GM12878 (cell line): Measurements from ENCODE around the gene RTN3.

Source experiments
- BCL11A ChIP-seq: IDR thresholded peaks from 2 replicates; pipeline ENCODE4 v1.6.1; 2011; ENCODE audit warnings: low read depth, low read length
- BHLHE40 ChIP-seq, 2 experiments: fragments of 450-650 bp in 1 of 2; IDR thresholded peaks; 2 replicates each; pipeline ENCODE4 v1.6.1; 2011 to 2017; ENCODE audit warnings: low read depth in 2 of 2, borderline replicate concordance in 1 of 2, improper control_type of control experiment in 1 of 2, low read length in 1 of 2, mild to moderate bottlenecking in 1 of 2
- CBX3 ChIP-seq: fragments of 200-600 bp; sonication (generic); IDR thresholded peaks from 2 replicates; pipeline ENCODE4 v1.6.1; 2016; ENCODE audit warnings: low read depth, borderline replicate concordance
- CREB1 ChIP-seq: IDR thresholded peaks from 2 replicates; pipeline ENCODE4 v1.6.1; 2012; ENCODE audit warnings: low read depth, mild to moderate bottlenecking, inconsistent platforms
- CTCF ChIP-seq, 3 experiments: IDR thresholded peaks in 2 of 3; conservative IDR thresholded peaks in 1 of 3; 2 replicates each; pipeline ENCODE4 v1.5.1; 2011; ENCODE audit warnings: low read depth in 3 of 3, low read length in 3 of 3, mild to moderate bottlenecking in 3 of 3, control low read depth in 2 of 3, moderate library complexity in 2 of 3, inconsistent platforms in 1 of 3, mixed read lengths in 1 of 3; ENCODE audit not compliant: control insufficient read depth in 2 of 3, insufficient read depth in 1 of 3; ENCODE audit errors: extremely low read depth in 1 of 3
- EZH2 ChIP-seq: IDR thresholded peaks from 2 replicates; pipeline ENCODE4 v1.6.1; 2012; ENCODE audit warnings: low read depth, mild to moderate bottlenecking, control low read depth, inconsistent platforms, low read length, borderline replicate concordance; ENCODE audit not compliant: control insufficient read depth
- FOS ChIP-seq: IDR thresholded peaks from 3 replicates; pipeline ENCODE4 v1.6.1; 2011; ENCODE audit warnings: borderline replicate concordance; ENCODE audit not compliant: insufficient read length; ENCODE audit errors: extremely low read depth
- HDAC2 ChIP-seq: fragments of 200-600 bp; sonication (generic); IDR thresholded peaks from 2 replicates; pipeline ENCODE4 v1.6.1; 2017
- NR2C1 ChIP-seq: fragments of 450-650 bp; IDR thresholded peaks from 2 replicates; pipeline ENCODE4 v1.6.1; 2017; ENCODE audit warnings: antibody characterized with exemption, mild to moderate bottlenecking, moderate library complexity
- POLR2A ChIP-seq: IDR thresholded peaks from 2 replicates; pipeline ENCODE4 v1.6.1; 2011; ENCODE audit warnings: low read depth, mild to moderate bottlenecking, low read length
- SREBF1 ChIP-seq: IDR thresholded peaks from 2 replicates; pipeline ENCODE4 v1.6.1; 2012; ENCODE audit warnings: mild to moderate bottlenecking, low read length
- TCF7 ChIP-seq: IDR thresholded peaks from 2 replicates; pipeline ENCODE4 v1.6.1; 2014; ENCODE audit warnings: antibody characterized with exemption, borderline replicate concordance
- TF ChIP-seq, protein P1 (sequence below): IDR thresholded peaks from 2 replicates; pipeline ENCODE4 v1.6.1; 2011; ENCODE audit warnings: low read depth, mild to moderate bottlenecking, low read length, moderate library complexity, borderline replicate concordance; ENCODE audit errors: extremely low read depth

DNA sequence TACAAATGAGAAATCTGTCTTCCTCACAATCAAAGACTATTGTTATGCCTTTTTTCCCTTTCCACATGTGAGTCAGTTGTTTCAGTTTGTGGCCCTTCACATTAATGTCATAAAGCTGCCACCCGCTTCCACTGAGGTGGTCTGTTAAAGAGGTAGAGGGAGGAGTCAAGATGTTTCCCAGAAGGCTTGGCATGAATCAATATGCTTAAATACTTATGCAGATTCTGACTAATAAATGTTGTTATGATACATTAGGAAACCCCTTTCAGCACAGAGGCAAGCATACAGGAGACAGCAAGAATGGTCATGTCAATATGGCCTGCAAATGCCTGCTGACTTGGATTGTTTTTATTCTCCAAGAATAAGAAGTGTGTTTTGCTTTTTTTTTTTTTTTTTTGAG, 6.5 kb downstream of the RTN3 start:
- TF ChIP-seq BHLHE40 (IDR thresholded peaks at IDR 0.05; ENCODE audit: borderline replicate concordance in 1 of 2, low read depth in 2 of 2, low read length in 1 of 2) (no peak), CTCF (IDR thresholded peaks at IDR 0.05 in 2 of 3, conservative IDR thresholded peaks at IDR 0.05 in 1 of 3; ENCODE audit: control insufficient read depth in 2 of 3, extremely low read depth in 1 of 3, insufficient read depth in 1 of 3, low read depth in 3 of 3, low read length in 3 of 3) (no peak), TCF7 (no peak), POLR2A (no peak), NR2C1 (no peak), CBX3 (no peak), BCL11A (no peak), EZH2 (no peak), SREBF1 (no peak), HDAC2 (no peak), CREB1 (no peak), FOS (no peak)
- TF ChIP-seq, protein P1, sequence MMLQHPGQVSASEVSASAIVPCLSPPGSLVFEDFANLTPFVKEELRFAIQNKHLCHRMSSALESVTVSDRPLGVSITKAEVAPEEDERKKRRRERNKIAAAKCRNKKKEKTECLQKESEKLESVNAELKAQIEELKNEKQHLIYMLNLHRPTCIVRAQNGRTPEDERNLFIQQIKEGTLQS, result no peak
